Stomach smooth muscle (tissue), 2 donors: ENCODE measurements around the gene TAS2R60.
"Not testable (repeated sequence)": the region's sequence is repeated elsewhere in the genome, so short reads cannot be mapped to it uniquely, and the experiment has no call there.

Experiments used
- H3K27ac ChIP-seq: one replicate; pipeline ENCODE4 v1.7.0; 2013; ENCODE audit warnings: mild to moderate bottlenecking, low read length, inconsistent platforms
- H3K27me3 ChIP-seq, 2 donors: one replicate each; pipeline ENCODE4 v1.7.0; 2013; ENCODE audit warnings: low read length in 2 of 2; ENCODE audit not compliant: insufficient read depth in 2 of 2, control insufficient read depth in 1 of 2
- H3K36me3 ChIP-seq, 2 donors: one replicate each; pipeline ENCODE4 v1.7.0; 2013; ENCODE audit warnings: low read length in 2 of 2; ENCODE audit not compliant: control insufficient read depth in 2 of 2, insufficient read depth in 2 of 2
- H3K4me1 ChIP-seq: one replicate; pipeline ENCODE4 v1.7.0; 2013; ENCODE audit warnings: low read length; ENCODE audit not compliant: control insufficient read depth, insufficient read depth
- H3K4me3 ChIP-seq, 2 donors: one replicate each; pipeline ENCODE4 v1.7.0; 2013; ENCODE audit warnings: low read length in 2 of 2
- H3K9ac ChIP-seq, 2 donors: one replicate each; pipeline ENCODE4 v1.7.0; 2013; ENCODE audit warnings: low read length in 2 of 2, mild to moderate bottlenecking in 1 of 2
- H3K9me3 ChIP-seq, 2 donors: one replicate each; pipeline ENCODE4 v1.7.0; 2013; ENCODE audit warnings: low read length in 2 of 2; ENCODE audit not compliant: control insufficient read depth in 2 of 2
- donor health status: healthy.
- donor health status: Pancreatic carcinoma.

Gene TAS2R60

DNA sequence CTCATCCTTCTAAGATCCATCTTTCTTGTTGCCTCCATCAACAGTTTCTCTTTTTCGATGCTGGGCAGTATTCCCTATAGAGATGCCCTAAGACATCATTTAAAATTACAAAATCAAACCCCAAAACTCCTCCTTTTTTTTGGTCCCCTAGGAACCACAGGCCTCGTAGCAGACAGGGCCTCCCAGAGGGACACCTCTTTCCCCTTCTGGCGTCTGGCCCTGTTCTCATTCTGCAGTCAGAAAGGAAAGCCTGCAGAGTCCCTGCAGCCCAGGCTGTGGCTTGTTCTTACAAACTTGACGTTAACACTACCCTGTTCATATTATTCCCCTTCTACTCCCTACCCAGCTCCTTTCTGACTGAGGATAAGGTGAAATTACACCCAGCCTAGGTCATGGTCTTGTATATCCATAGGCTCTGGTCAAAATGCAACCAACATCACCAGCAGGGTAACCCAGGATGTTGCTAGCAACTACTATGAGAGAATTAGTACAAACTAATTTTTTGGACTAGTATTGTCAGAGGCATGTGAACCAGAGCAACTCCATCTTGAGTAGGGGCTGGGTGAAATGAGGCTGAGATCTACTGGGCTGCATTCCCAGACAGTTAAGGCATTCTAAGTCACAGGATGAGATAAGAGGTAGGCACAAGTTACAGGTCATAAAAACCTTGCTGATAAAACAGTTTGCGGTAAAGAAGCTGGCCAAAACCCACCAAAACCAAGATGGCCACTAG lies 31.1 kb upstream of the TAS2R60 start:
- H3K9me3 ChIP-seq: no peaks in the 10 kb centered on the region
- H3K9ac ChIP-seq: no peak overlapping the region
- no peaks in the 10 kb centered on the region for H3K36me3 ChIP-seq
- H3K4me1 ChIP-seq: peaks cover 12% of the 10 kb centered on the region
- no peak overlapping the region for H3K4me3 ChIP-seq
- H3K27me3 ChIP-seq: no peaks in the 10 kb centered on the region
- H3K27ac ChIP-seq: no peak overlapping the region

DNA sequence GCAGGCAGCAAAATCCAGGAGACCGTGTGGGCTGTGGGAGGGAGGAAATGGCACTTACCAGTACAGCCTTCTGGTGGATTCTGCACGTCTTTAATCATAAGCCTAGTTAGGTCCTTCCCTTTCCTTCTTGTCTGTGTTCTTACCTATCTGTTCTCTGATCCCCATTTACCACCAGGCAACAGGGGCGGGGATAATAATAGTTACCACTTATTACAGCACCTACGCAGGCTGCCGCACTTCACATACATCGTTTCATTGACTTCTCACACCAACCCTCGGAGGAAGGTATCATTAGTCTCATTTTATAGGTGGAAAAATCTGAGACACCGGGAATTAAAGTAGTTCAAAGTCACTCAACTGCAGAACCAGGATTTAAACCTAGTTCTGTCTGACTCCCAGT lies 30.1 kb upstream of the TAS2R60 start:
- Histone ChIP-seq H3K4me1 (peaks cover 8% of the 10 kb centered on the region), H3K27me3 (no peaks in the 10 kb centered on the region), H3K36me3 (no peaks in the 10 kb centered on the region), H3K27ac (no peak overlapping the region), H3K9me3 (no peaks in the 10 kb centered on the region), H3K4me3 (no peak overlapping the region), H3K9ac (no peak overlapping the region)

DNA sequence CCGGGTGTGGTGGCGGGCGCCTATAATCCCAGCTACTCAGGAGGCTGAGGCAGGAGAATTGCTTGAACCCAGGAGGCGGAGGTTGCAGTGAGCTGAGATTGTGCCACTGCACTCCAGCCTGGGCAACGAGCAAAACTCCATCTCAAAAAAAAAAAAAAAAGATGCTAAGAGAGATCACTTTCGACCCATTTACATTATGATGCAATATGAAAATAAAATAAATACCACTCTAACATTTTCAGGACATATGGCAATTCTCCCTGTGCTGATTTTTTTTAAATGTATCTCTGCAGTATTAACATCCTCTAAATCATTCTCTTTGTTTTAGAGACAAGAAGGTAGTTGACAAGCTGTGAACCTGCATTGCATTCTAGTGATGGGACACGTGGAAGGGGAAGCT lies 28.0 kb upstream of the TAS2R60 start:
- H3K27ac ChIP-seq, H3K4me3 ChIP-seq, H3K27me3 ChIP-seq: not testable (repeated sequence)

DNA sequence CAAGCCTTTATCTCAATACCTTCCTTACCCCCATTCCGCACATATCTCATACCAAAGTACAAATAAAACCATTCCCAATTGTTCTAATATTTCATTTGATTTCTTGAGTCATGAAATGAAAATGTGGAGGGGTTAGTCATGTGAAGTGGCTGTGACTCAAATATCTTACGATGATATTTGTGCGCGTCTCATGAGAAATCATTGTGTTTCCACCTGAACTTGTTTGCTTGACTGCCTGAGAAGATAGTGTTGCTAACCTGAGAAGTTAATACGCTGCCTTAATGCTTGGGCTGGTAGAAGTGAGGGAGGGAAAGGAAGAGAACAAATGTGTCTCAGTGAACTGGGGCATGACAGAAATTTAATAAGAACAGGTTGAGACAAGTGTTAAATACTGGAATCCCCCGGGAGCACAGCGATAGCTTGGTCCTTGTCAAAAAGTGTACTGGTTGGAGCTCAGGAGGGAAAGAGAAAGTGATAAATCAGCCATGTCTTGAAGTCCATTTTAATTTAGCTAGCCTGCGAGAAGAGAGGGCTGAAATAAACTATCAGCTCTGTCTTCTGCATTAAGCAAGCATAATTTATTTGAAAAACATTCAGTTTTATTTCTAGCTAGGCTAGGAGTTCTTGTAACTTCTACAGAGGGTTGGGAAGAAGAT lies 27.4 kb upstream of the TAS2R60 start:
- Histone ChIP-seq H3K4me1 (no peaks in the 10 kb centered on the region), H3K27me3 (peaks cover 0 to 2% of the 10 kb centered on the region in 2 donors), H3K9me3 (no peaks in the 10 kb centered on the region), H3K9ac (no peak overlapping the region), H3K4me3 (no peak overlapping the region), H3K27ac (no peak overlapping the region), H3K36me3 (no peaks in the 10 kb centered on the region)

More for the DNA sequence above, 28.0 kb upstream of the TAS2R60 start:
- H3K9me3 ChIP-seq, H3K4me1 ChIP-seq, H3K9ac ChIP-seq, H3K36me3 ChIP-seq: not testable (repeated sequence)

DNA sequence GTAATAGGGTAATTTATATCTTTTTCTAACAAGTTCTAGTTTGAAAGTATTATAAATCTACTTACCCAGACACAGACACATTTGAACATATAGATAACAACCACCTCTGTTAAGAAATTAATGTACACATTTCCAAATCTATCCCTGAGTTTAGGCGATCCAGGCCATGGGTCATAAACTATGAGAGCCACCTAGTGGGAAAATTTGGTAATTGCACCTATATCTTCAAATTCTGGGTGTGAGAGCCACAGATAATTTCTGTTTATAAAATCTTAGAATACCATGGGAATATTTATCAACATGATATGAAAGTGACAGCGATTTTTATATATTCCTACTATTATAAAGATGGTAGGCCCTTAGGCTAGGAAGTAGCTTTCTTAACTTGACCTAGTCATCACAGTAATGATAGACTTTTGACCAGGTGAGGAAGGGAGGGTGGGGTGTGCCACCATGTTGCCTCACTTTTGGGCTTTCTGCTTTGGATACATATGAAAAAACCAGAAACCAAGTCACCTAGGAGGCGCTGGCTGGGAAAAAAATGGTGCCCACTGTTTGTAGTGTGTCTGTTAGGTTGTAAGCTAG lies 26.6 kb upstream of the TAS2R60 start:
- no peak overlapping the region for H3K9ac ChIP-seq
- no peaks in the 10 kb centered on the region for H3K36me3 ChIP-seq
- H3K9me3 ChIP-seq: no peaks in the 10 kb centered on the region
- H3K4me3 ChIP-seq: no peak overlapping the region
- no peak overlapping the region for H3K27ac ChIP-seq
- H3K4me1 ChIP-seq: no peaks in the 10 kb centered on the region
- peaks cover 0 to 2% of the 10 kb centered on the region in 2 donors for H3K27me3 ChIP-seq

DNA sequence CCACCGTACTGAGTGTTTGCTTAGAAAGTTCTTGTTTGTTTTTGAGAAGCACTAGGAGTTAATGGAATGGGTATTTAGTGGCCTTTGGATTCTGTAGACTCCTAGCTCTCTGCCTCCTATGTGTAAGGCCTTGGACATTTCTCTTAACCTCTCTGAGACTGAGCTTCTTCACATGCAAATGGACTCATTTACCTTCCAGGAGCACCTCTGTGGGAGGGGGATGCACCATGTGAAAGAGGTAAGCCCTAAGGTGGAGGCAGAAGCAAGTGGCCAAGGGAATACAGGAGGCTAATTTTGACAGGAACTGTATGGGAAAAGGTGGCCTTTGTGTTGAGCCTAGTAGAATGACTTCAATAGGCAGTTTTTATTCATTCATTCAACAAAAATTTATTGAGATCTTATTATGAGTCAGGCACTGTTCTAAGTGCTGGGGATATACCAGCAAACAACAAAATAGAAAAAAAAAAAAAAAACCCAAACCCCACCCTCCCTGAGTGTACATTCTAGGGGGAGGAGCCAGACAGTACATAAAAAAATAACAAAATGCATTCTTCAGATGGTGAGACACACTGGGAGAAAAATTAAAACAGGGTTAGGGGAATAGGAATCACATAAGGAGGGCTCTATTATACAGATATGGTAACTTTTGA lies 25.4 kb upstream of the TAS2R60 start:
- H3K27me3 ChIP-seq: peaks cover 0 to 2% of the 10 kb centered on the region in 2 donors
- H3K4me1 ChIP-seq: no peaks in the 10 kb centered on the region
- H3K9ac ChIP-seq: no peak overlapping the region
- no peaks in the 10 kb centered on the region for H3K36me3 ChIP-seq
- no peak overlapping the region for H3K27ac ChIP-seq
- no peaks in the 10 kb centered on the region for H3K9me3 ChIP-seq
- no peak overlapping the region for H3K4me3 ChIP-seq

DNA sequence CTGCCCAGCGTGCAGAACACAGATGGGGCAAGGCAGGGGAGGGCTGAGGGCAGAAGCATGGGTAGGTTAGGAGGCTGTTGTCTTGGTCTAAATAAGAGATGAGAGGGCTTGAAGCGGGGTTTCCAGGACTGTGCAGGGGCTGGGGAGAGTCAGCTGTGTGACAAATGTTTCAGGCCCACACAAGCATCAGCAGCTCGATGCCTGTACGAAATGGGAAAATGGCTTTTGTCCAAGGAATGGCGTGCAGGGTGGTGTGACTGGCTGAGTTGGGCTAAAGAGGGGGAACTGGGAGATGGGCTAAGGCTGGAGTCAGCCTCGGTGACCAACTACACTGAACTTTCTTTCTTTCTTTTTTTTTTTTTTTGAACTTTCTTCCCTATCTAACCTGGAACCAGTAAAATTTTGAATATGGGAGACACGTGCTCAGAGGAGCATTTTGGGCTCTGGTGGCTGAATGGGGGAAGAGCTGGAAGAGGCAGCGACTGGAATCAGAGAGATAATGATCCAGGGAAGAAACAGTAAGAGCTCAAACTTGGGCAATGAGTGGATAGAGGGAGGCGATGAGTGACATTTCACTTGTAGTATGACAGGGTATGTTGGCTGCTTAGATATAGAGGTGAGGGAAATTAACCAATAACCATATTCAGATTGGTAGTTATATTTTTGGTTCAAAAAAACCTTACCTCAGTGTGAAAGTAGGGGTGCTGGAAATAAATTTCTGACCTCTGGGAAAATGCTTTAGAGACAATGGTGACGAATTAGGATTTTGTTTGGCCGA lies 24.4 kb upstream of the TAS2R60 start:
- Histone ChIP-seq H3K36me3 (no peaks in the 10 kb centered on the region), H3K9ac (no peak overlapping the region), H3K4me3 (no peak overlapping the region), H3K27ac (no peak overlapping the region), H3K27me3 (peaks cover 0 to 2% of the 10 kb centered on the region in 2 donors), H3K4me1 (no peaks in the 10 kb centered on the region), H3K9me3 (no peaks in the 10 kb centered on the region)

DNA sequence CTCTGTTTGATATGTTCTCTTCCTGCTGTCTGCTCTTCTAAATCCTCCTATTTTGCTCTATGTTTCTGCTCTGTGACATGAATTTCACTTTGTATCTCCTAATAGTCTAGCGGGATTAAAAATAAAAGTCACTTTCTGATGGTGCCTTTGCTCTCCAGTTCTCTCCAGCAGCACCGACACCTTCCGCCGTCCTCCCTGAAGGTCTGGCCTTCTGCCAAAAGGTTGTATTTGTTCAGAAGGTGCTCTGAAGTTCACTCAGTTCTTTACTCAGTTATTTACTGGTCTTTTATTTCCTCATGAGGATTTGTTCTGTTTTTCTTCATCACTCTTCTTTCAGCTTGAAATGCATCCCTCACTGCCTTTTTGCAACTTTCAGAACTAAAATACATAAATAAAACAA lies 23.4 kb upstream of the TAS2R60 start:
- Histone ChIP-seq H3K9me3 (no peaks in the 10 kb centered on the region), H3K27me3 (peaks cover 0 to 2% of the 10 kb centered on the region in 2 donors), H3K27ac (no peak overlapping the region), H3K4me1 (no peaks in the 10 kb centered on the region), H3K4me3 (no peak overlapping the region), H3K9ac (no peak overlapping the region), H3K36me3 (no peaks in the 10 kb centered on the region)

DNA sequence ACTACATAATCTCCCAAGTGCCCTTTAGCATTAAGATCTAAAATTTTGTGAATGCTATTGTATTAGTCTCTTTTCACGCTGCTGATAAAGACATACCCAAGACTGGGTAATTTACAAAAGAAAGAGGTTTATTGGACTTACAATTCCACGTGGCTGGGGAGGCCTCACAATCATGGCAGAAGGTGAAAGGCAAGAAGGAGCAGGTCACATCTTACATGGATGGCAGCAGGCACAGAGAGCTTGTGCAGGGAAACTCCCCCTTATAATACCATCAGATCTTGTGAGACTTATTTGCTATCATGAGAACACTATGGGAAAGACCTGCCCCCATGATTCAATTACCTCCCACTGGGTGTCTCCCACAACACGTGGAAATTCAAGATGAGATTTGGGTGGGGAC lies 22.6 kb upstream of the TAS2R60 start:
- not testable (repeated sequence) for H3K9me3 ChIP-seq, H3K27me3 ChIP-seq, H3K9ac ChIP-seq, H3K4me1 ChIP-seq, H3K36me3 ChIP-seq, H3K4me3 ChIP-seq, H3K27ac ChIP-seq

DNA sequence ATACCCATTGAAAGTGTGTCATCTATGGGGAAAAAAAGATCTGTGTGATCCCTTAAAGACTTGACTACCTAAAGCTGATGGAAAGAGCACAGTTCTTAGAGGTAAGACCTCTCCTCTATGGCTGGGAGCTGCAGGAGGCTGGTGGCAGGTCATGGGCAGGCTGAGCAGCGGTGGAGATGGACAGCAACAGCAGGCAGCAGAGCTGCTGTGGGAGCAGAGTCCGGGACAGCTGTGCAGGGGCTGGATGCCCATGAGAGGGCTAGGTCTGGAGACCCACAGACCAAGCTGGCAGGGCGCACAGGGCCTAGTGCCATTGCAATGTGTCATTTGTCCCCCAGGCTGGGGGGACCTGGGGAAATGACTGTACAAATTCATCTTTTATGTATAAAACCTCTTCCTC lies 21.2 kb upstream of the TAS2R60 start:
- H3K4me1 ChIP-seq: no peaks in the 10 kb centered on the region
- H3K27me3 ChIP-seq: peaks cover 0 to 2% of the 10 kb centered on the region in 2 donors
- no peak overlapping the region for H3K4me3 ChIP-seq
- H3K9me3 ChIP-seq: no peaks in the 10 kb centered on the region
- H3K36me3 ChIP-seq: no peaks in the 10 kb centered on the region
- no peak overlapping the region for H3K27ac ChIP-seq
- no peak overlapping the region for H3K9ac ChIP-seq
